Activated T-cell treated with anti-CD3 and anti-CD28 coated beads, Interleukin-2, amount 50 U/mL, for 24 hours (primary cell): Measurements from ENCODE around the gene TBC1D22A.

Experiments used
- DNase-seq: peaks from one replicate; pipeline ENCODE4 v3.0.0-alpha.2; 2020
- H3K27ac Mint-ChIP-seq: 2 replicates; pipeline ENCODE4 v1.8.0; 2020; ENCODE audit warnings: mild to moderate bottlenecking, mixed read lengths
- H3K27me3 Mint-ChIP-seq: 2 replicates; pipeline ENCODE4 v1.8.0; 2020; ENCODE audit warnings: mixed read lengths
- H3K36me3 Mint-ChIP-seq: 2 replicates; pipeline ENCODE4 v1.8.0; 2020; ENCODE audit warnings: low read depth, mixed read lengths
- H3K4me1 Mint-ChIP-seq: 2 replicates; pipeline ENCODE4 v1.8.0; 2020; ENCODE audit warnings: low read depth, mixed read lengths
- H3K4me3 Mint-ChIP-seq: 2 replicates; pipeline ENCODE4 v1.8.0; 2020; ENCODE audit warnings: mild to moderate bottlenecking, moderate library complexity, mixed read lengths
- H3K9me3 Mint-ChIP-seq: 2 replicates; pipeline ENCODE4 v1.8.0; 2020; ENCODE audit warnings: mixed read lengths

Gene TBC1D22A

DNA sequence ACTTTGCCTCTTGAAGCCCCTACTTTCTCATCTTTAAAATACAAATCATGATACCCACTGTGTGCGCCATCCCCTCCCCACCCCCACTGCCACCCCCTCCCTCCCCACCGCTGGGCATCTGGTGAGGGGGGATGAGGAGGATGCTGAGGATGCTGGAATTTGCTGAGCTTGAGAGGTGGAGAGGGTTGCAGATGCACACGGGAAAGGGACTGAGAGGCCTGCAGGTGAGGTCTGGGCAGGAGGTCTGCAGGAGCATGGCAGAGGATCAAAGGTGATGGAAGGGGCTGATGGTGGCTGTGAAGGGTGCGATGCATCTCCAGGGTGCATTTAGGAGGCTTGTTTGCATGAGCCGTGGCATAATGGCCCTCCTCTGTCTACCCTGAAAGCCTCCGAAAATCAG, 7.6 kb upstream of the TBC1D22A start:
- Mint-ChIP-seq H3K27ac (no peak overlapping the region), H3K4me1 (peaks cover 33% of the 10 kb centered on the region), H3K36me3 (peaks cover 21% of the 10 kb centered on the region), H3K27me3 (no peaks in the 10 kb centered on the region), H3K9me3 (peaks cover 5% of the 10 kb centered on the region), H3K4me3 (no peak overlapping the region)
- DNase-seq, result no peak

DNA sequence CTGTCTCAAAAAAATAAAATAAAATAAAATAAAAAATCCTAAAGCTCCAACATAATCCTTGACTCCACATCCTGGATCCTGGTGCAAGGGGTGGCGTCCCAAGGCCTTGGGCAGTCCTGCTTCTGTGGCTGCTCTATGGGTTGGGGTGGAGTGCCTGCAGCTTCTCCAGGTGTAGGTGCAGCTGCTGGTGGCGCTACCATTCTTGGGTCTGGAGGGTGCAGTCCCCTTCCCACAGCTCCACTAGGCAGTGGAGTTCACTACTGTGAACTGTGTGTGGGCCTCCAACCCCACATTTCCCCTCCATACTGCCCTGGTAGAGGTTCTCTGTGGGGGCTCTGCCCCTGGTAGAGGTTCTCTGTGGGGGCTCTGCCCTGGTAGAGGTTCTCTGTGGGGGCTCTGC, 6.9 kb upstream of the TBC1D22A start:
- H3K4me1 Mint-ChIP-seq, result peaks cover 29% of the 10 kb centered on the region
- H3K27ac Mint-ChIP-seq, result no peak overlapping the region
- H3K4me3 Mint-ChIP-seq, result no peak overlapping the region
- H3K27me3 Mint-ChIP-seq, result no peaks in the 10 kb centered on the region
- H3K36me3 Mint-ChIP-seq, result peaks cover 27% of the 10 kb centered on the region
- DNase-seq, result no peak
- peaks cover 5% of the 10 kb centered on the region for H3K9me3 Mint-ChIP-seq

DNA sequence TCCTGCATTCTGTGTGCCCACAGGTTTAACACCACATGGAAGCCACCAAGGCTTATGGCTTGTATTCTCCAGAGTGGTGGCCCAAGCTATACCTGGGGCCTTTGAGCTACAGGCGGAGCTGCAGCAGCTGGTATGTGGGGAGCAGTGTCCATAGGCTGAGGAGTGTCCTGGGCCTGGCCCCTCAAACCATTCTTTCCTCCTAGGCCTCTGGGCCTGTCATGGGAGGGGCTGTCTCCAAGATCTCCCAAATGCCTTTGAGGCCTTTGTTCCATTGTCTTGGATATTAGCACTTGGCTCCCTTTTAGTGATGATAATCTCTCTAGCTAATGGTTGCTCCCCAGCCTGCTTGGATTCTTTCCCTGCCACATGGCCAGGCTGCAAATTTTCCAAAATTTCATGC, 6.4 kb upstream of the TBC1D22A start:
- no peak overlapping the region for H3K27ac Mint-ChIP-seq
- H3K27me3 Mint-ChIP-seq, result no peaks in the 10 kb centered on the region
- H3K4me3 Mint-ChIP-seq, result no peak overlapping the region
- H3K4me1 Mint-ChIP-seq, result peaks cover 31% of the 10 kb centered on the region
- no peak for DNase-seq
- peaks cover 32% of the 10 kb centered on the region for H3K36me3 Mint-ChIP-seq
- peaks cover 5% of the 10 kb centered on the region for H3K9me3 Mint-ChIP-seq

DNA sequence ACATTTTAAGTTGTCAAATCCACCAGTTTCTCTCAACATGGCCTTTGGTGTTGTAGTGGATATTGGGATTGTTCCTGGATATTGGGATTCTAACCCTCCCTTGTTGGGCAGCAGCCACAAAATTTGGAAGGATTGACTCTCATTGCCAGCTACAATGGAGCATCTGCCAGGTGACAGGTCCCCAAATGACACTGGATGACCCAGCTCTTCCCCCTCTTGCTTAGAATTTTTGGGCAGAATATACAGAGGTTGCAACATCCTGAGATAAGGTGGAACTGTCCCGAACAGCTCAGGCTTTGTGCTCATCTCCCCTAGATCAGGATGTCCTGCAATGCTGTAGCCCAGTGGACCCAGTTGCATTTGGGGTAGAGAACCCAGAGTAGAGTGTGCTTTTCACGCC, 5.3 kb upstream of the TBC1D22A start:
- Mint-ChIP-seq H3K27me3 (no peaks in the 10 kb centered on the region), H3K9me3 (peaks cover 5% of the 10 kb centered on the region), H3K4me1 (peaks cover 37% of the 10 kb centered on the region), H3K4me3 (no peak overlapping the region), H3K36me3 (peaks cover 40% of the 10 kb centered on the region), H3K27ac (no peak overlapping the region)
- DNase-seq, result no peak

DNA sequence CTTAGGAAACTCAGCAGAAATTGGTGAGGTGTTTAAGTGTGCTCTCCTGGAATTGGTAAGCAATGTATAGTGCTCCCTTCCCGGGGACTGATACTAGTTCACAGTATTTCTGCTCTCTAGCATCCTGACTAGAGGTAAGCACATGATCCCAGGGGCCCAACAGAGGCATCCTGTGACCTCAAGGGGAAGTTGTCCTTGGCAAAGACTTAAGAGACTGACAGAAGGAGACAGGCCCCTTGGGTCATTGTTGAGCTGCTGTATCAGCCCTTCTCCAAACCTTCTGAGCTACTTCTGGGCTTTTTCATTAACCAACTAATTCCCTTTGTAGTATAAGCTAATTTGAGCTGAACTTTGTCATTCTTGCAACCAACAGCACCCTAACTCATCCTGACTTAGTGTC, 4.3 kb upstream of the TBC1D22A start:
- no peaks in the 10 kb centered on the region for H3K27me3 Mint-ChIP-seq
- no peak overlapping the region for H3K27ac Mint-ChIP-seq
- peaks cover 38% of the 10 kb centered on the region for H3K4me1 Mint-ChIP-seq
- no peak for DNase-seq
- H3K36me3 Mint-ChIP-seq, result peaks cover 49% of the 10 kb centered on the region
- H3K9me3 Mint-ChIP-seq, result peaks cover 5% of the 10 kb centered on the region
- H3K4me3 Mint-ChIP-seq, result no peak overlapping the region

DNA sequence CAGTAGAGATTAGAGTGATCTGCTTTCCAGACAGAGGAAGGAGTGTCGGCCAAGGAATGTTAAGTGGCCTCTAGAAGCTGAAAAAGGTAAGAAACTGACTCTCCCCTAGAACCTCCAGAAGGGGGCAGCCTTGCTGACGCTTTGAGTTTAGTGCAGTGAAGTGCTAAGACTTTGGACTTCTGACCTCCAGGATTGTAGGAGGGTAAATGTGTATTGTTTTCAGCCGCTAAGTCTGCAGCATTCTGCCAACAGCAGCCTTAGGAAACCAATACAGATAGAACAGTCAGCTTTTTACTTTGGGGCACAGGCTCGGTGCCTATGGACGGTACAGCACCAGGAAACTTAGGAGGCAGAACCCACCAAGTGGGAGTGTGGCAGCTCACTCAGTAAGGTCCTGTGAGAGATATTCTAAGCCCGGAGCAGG, 3.6 kb upstream of the TBC1D22A start:
- peak overlapping the region; percentile 42 for H3K27ac Mint-ChIP-seq
- H3K4me1 Mint-ChIP-seq, result peaks cover 44% of the 10 kb centered on the region
- H3K36me3 Mint-ChIP-seq, result peaks cover 52% of the 10 kb centered on the region
- no peak for DNase-seq
- no peaks in the 10 kb centered on the region for H3K27me3 Mint-ChIP-seq
- peaks cover 5% of the 10 kb centered on the region for H3K9me3 Mint-ChIP-seq
- H3K4me3 Mint-ChIP-seq, result no peak overlapping the region

DNA sequence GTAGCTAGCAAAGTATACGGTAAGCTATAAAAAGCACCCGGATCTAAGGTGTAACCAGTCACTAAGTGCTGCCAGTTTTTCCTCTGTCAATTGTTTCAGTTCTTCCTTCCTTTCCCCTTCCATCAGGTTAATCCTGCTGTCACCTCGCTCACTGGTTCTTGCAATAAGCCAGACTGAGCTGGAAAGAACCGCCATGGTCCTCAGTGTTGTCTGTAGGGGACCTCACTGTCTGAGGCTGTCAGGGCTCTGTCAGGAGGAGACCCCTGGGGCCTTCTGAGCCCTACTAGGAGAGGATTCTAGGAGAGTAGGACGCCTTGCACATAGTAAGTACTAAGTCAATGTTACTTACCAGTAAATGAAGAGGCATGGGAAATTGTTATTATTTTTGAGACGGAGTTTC, 1.4 kb upstream of the TBC1D22A start:
- peaks cover 66% of the 10 kb centered on the region for H3K36me3 Mint-ChIP-seq

DNA sequence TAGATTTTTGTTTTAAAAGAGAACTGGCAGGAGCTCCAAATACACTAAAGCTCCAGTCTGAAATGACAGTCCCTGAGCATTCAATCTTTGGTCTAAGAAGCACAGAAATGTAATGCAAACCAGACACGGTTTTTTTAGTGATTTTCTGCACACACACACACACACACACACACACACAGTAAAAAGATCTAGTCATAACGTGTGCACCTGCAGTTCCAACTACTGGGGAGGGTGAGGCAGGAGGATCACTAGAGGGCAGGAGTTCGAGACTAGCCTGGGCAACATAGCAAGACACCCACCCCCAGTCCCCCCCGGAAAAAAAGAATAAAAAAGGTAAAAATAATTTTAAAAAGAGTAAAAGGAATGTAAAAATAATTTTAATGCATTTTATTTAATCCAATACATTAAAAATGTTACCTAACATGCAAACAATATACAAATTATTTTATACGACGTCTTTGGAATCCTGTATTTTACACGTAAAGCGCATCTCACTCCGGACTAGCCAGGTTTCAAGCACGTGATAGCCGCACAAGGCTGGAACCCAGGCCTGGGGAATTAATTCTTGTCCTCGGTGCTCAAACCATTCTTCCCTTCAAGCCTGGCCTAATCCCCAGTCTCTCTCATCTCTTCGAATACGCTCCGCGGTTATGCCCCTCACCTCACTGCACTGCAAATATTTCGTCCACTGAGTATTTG, 762 bp upstream of the TBC1D22A start:
- Mint-ChIP-seq H3K36me3 (peaks cover 65% of the 10 kb centered on the region), H3K27ac (peak overlapping the region; percentile 99), H3K27me3 (no peaks in the 10 kb centered on the region), H3K4me3 (peak overlapping the region; percentile 100), H3K4me1 (peaks cover 51% of the 10 kb centered on the region), H3K9me3 (peaks cover under 1% of the 10 kb centered on the region)
- DNase-seq, result no peak

More for the DNA sequence above, 1.4 kb upstream of the TBC1D22A start:
- Mint-ChIP-seq H3K4me3 (peak overlapping the region; percentile 100), H3K4me1 (peaks cover 49% of the 10 kb centered on the region), H3K27me3 (no peaks in the 10 kb centered on the region), H3K9me3 (peaks cover 5% of the 10 kb centered on the region), H3K27ac (peak overlapping the region; percentile 89)
- DNase-seq, result no peak

DNA sequence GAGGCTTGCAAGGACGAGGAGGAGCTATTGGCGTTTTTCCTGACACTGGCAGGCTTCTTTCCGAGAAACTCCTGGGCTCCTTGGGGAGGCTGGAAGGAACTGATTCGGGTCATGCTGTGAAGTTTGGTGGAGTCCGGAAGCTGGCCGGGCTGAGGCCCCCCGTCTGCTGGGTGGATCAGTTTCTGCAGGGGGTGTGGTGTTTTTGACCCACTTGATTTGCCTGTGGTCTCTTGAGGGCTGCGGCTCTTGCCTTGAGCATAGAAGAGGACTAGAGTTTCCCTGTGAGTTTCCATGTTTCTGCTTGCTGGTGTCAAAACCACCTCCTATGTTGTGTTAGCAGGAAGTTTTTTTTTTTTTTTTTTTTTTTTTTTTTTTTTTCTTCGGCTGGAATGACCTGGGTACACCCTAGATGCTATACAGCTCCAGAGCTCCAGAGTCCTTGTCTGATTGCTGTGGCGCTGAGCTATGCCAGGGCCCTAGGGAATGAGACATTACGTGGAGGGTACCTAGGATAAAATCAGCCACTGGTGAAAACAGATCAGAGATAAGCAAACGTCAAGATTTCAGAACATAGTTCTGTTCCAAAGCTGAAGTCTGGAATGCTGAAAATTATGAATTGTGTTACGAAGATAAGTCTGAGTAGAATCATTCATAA, 728 bp downstream of the TBC1D22A start:
- Mint-ChIP-seq H3K9me3 (no peaks in the 10 kb centered on the region), H3K27me3 (no peaks in the 10 kb centered on the region), H3K36me3 (peaks cover 74% of the 10 kb centered on the region), H3K4me1 (peaks cover 65% of the 10 kb centered on the region), H3K27ac (peak overlapping the region; percentile 99), H3K4me3 (peak overlapping the region; percentile 100)
- no peak for DNase-seq

DNA sequence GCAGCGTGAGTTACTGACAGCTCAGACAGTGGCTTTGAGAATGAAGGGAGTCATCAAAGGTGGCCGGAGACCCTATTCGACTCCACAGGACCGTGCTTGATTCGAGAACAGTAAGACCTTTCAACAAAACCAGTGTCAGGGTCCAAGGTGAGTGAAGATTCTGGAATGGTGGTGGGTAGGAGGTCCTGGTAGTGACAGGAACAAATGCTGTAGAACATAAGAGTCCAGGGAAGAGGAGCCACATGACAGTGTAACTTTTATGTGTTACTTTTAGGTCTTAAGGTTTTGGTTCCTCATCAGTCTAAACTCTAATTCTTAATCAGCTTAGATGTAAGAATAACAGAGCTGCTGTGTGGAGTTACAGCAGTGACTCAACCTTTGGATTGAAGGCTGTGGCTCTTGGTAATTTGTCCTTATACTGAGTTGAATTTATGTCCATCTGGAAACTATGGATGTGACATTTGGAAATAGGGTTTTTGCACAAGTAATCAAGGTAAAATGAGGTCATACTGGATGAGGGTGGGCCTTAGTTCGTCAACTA, 1.8 kb downstream of the TBC1D22A start:
- Mint-ChIP-seq H3K27ac (peak overlapping the region; percentile 99), H3K9me3 (no peaks in the 10 kb centered on the region)

DNA sequence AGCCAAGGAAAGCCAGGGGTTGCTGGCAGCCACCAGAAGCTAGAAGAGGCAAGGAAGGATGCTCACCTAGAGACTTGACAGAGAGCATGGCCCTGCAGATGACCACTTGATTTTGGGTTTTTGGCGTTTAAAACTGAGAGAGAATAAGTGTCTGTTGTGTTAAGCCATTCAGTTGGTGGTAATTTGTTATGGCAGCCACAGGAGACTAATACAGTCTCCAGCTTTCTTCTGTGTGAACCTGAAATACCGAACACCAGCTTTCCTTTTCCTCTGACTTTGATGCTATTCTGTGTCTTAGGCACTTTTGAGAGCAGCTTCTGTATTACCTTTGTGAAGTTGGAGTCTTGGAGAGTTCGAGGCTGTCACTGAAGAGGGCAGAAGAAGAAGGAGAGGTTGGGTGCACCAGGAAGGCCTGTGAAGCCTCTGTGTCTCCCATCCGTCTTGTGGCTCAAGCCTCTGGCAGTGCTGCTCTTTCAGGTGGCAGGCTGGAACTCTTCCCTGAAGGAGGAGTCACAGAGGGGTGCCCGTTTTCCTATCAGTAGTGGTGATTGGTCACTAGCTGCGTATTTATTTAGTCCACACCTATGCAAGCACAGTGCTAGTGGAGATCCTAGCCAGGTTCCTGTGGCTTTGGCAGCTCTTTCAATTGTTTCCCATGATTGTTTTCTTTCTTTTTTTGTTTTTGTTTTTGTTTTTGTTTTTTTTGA, 2.5 kb downstream of the TBC1D22A start:
- no peaks in the 10 kb centered on the region for H3K27me3 Mint-ChIP-seq
- H3K9me3 Mint-ChIP-seq, result no peaks in the 10 kb centered on the region
- H3K36me3 Mint-ChIP-seq, result peaks cover 71% of the 10 kb centered on the region
- DNase-seq, result no peak
- H3K4me3 Mint-ChIP-seq, result peak overlapping the region; percentile 100
- peak overlapping the region; percentile 99 for H3K27ac Mint-ChIP-seq
- H3K4me1 Mint-ChIP-seq, result peaks cover 72% of the 10 kb centered on the region

More for the DNA sequence above, 1.8 kb downstream of the TBC1D22A start:
- Mint-ChIP-seq H3K36me3 (peaks cover 69% of the 10 kb centered on the region), H3K4me3 (peak overlapping the region; percentile 100), H3K4me1 (peaks cover 65% of the 10 kb centered on the region), H3K27me3 (no peaks in the 10 kb centered on the region)
- DNase-seq, result no peak

DNA sequence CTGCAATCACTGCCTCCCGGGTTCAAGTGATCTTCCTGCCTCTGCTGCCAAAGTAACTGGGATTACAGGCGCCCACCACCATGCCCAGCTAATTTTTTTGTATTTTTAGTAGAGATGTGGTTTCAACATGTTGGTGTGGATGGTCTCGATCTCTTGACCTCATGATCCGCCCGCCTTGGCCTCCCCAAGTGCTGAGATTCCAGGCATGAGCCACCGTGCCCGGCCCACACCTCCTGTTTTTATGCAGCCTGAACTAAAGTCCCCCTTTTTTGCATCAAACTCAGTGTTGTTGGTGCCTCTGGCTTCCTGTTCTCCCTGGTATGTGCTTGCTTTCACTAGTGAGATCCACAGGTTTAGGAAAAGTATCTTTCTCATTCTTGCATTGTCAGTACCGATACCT, 4.2 kb downstream of the TBC1D22A start:
- Mint-ChIP-seq H3K36me3 (peaks cover 64% of the 10 kb centered on the region), H3K4me3 (no peak overlapping the region), H3K9me3 (no peaks in the 10 kb centered on the region), H3K4me1 (peaks cover 74% of the 10 kb centered on the region), H3K27me3 (no peaks in the 10 kb centered on the region), H3K27ac (peak overlapping the region; percentile 81)
- no peak for DNase-seq

DNA sequence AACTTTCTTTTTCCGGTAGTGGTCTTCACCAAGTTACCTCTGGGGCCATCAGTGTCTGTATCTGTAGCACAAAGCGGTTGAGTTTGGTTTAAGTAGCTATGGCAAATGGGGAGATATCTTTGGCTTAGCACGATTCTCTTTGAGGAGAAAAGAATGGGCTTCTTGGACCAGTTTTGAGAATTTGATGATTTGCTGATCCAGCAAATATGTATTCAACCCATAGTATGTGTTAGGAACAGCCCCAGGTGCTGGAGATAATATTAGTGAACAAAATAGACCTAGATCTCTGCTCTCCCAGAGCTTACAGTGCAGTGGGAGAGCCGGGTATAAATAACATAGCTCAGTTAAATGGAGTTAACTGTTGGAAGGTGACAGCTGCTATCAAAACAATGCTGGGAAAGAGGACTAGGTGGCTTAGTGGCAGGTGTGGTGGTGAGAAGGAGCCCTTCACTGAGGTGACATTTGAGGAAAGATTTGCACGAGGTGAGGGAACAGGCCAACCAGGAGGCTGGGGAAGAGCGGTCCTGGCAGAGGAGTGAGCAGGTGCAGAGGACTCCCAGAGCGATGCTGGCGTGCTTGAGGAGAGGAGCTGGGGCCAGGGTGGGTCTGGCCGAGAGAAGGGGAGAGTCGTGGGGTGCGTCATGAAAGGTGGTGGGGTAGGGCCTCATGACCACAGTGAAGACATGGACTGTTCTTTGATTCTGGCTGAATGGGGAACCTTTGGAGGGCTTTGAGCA, 5.0 kb downstream of the TBC1D22A start:
- no peaks in the 10 kb centered on the region for H3K27me3 Mint-ChIP-seq
- DNase-seq, result no peak
- H3K36me3 Mint-ChIP-seq, result peaks cover 58% of the 10 kb centered on the region
- H3K4me1 Mint-ChIP-seq, result peaks cover 71% of the 10 kb centered on the region
- H3K4me3 Mint-ChIP-seq, result no peak overlapping the region
- no peaks in the 10 kb centered on the region for H3K9me3 Mint-ChIP-seq
- H3K27ac Mint-ChIP-seq, result peak overlapping the region; percentile 81

DNA sequence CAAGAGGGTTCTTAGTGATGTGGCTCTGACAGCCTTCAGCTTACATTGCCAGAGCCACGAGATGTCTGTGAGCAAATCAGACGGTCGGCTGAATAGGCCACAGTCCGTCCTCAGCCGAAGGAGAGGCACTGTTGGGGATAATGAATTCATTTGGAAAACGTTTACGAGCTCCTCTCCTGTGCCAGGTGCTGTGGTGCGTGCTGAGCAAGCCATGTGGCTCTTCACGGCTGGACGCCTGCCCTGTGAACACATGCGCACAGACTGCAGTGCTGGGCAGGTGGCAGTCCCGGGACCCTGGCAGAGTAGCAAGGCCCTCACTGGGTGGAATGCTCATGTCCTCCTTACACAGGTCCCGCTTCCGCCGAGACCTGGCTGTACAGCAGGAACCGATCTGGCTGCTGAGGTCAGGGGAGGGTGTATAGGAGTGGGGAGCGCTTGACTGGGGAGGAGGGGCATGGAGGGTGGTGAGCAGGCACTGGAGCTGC, 6.8 kb downstream of the TBC1D22A start:
- peaks cover 77% of the 10 kb centered on the region for H3K4me1 Mint-ChIP-seq
- DNase-seq, result no peak
- peaks cover 49% of the 10 kb centered on the region for H3K36me3 Mint-ChIP-seq

More for the DNA sequence above, 6.8 kb downstream of the TBC1D22A start:
- Mint-ChIP-seq H3K27ac (peak overlapping the region; percentile 92), H3K4me3 (no peak overlapping the region), H3K9me3 (no peaks in the 10 kb centered on the region), H3K27me3 (no peaks in the 10 kb centered on the region)
